Melanocyte of skin (primary cell): ENCODE data around the gene HIVEP1. TPM values are rescaled to one million over a fixed set of nuclear protein-coding genes. Genes with fewer than 3 reads are reported as not detected.

Experiments used
- total RNA-seq, 2 donors: library from RNA; depleted of rRNA; stranded (reverse); fragments of >200 nt; gene quantifications; 2 replicates each; pipeline ENCODE4 v1.2.3, GENCODE V29; 2012

HIVEP1 gene
- 10 to 100 TPM; 11.7 to 13.4 TPM for total RNA-seq

DNA sequence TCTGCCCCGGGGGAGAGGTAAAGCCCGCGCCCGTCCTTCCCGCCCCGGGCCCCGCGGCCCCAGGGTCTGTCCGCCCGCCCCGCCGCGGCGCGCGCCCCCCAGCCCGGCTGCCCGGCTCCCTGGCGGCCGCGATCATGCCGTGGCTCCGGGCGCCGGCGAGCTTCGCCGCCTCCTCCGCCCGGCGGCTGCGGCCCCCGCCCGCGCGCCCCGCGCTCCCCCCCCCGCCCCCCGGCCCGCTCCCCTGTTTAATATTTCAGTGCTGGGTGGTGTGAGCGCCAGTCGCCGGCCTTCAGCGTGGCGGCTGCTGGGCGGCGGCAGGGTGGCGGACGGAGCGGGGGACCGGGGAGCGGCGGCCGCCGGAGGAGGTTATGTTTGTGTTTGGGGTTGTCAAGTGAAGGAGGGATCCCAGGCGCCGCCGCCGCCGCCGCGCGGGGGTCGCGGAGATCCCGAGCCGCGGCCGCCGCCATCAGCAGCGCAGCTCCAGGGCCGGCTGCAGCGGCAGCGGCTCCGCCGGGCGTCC is at the start of gene HIVEP1:
Gene HIVEP1 (plus strand): TSS at position 275 of the 520 bp plus-strand sequence. CDS start 3,317 bp downstream, outside the sequence.

Other genes starting within 250 kb of the HIVEP1 start
- 1 to 10 TPM in 1 of 2 donors, under 1 TPM in 1; 0.67 to 1.0 TPM for gene ADTRP, start 233.5 kb upstream of the HIVEP1 start, total RNA-seq